Hepatocyte (in vitro differentiated cells): ENCODE measurements around the gene AKR1E2.

ENCODE experiments used
- CTCF ChIP-seq: fragments of 200-600 bp; sonication (generic); IDR thresholded peaks from 2 replicates; pipeline ENCODE4 v1.5.1; 2016; ENCODE audit warnings: antibody characterized with exemption, mild to moderate bottlenecking; ENCODE audit not compliant: poor library complexity
- EZH2 ChIP-seq: fragments of 200-600 bp; sonication (generic); IDR thresholded peaks from 2 replicates; pipeline ENCODE4 v1.6.1; 2016; ENCODE audit warnings: antibody characterized with exemption, mild to moderate bottlenecking, borderline replicate concordance

DNA sequence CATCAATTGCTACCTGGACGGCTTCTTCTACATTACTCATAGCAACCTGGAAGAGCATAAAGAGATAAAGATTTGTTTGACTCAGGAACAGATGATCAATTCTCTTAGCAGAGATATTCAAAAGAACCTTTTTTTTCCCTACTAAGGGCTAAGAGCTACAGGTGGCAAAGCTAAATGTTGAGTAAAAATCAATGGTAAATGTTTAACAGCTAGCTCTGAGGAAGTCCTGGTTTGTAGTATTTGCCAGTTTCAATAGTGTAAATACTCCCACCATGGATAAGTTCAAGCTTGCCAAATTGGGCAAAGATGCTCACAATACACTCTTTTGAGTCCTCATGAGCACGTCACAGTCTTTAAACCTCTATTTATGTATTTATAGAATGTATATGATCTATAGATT lies 64.0 kb downstream of the AKR1E2 start:
- TF ChIP-seq CTCF (no peak), EZH2 (no peak)
